ENCODE data around the gene SPAG9. TPM values are rescaled to one million over a fixed set of nuclear protein-coding genes. Genes with fewer than 3 reads are reported as not detected.

Gene SPAG9
- total and polyA plus RNA-seq, 2 of the 8 experiments (the other 6 are each of a cell fraction or from before 2014, with no cell fraction given), result 9.8 to 63.8 TPM

DNA sequence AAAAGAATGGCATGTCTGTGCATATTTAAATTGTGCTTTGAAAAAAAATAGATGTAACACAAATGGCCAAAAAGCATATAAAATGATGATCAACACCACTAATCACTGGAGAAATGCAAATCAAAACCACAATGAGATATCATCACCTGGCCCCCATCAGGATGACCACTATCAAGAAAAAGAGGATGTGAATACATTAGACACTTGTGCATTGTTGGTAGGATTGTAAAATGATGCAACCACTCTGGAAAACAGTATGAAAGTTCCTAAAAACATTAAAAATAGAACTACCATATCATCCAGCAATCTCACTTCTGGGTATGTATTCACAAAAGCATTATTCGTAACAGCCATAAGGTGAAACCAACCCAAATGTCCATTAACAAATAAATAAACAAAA is 91.5 kb downstream of the SPAG9 start (continued):
- no peak for TF ChIP-seq YY1 (IDR thresholded peaks at IDR 0.05; ENCODE audit: low read depth, low read length)
- no peak for TF ChIP-seq TBP (IDR thresholded peaks at IDR 0.05; ENCODE audit: low read depth, low read length)
- TF ChIP-seq NRF1 (IDR thresholded peaks at IDR 0.05; ENCODE audit: low read depth, low read length), result no peak
- no peak for TF ChIP-seq RXRA (IDR thresholded peaks at IDR 0.05; ENCODE audit: insufficient read depth, low read depth, low read length)

Data from H1 (cell line).